ENCODE data around the gene MAN1A1. TPM values are rescaled to one million over a fixed set of nuclear protein-coding genes. Genes with fewer than 3 reads are reported as not detected.
"Not testable (repeated sequence)": the region's sequence is repeated elsewhere in the genome, so short reads cannot be mapped to it uniquely, and the experiment has no call there.

MAN1A1 gene
- total and polyA plus RNA-seq, 2 of the 4 experiments (the other 2 are of a cell fraction) = 5.9 to 6.4 TPM

DNA sequence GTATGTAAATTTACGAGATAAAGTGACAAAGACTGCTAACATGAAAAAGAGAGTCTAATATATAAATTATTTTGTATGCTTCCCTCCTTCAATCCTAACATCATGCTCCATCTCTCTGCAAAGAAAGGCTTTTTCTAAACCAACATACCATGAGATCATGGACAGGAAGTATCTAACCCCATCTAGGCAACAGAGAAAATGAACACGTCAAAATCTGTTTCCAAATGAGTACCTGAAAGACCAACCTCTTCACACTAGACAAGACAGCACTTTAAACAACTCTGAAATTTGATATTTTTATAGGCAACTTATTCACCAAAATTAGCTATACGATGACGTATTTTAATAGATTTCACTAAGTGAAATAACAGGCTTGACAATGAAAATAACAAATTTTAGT lies 54.6 kb downstream of the MAN1A1 start:
- dilution Hi-C loops (cut with HindIII; ENCODE audit: low sequenced_read_pairs, unreplicated experiment) = no loop called here
- Histone ChIP-seq H3K4me2 (ENCODE audit: low read depth, low read length) (no peak overlapping the region), H3K9me1 (ENCODE audit: insufficient read depth, low read length) (no peaks in the 10 kb centered on the region), H2AK9ac (replicated peaks; ENCODE audit: low read depth, low read length, poor library complexity) (no peak overlapping the region), H4K91ac (ENCODE audit: insufficient read depth, low read depth, low read length) (no peak overlapping the region), H3K56ac (ENCODE audit: extremely low read depth, insufficient read depth, low read length) (no peak overlapping the region), H3K79me1 (ENCODE audit: low read depth in 1 of 2, low read length in 2 of 2) (no peaks in the 10 kb centered on the region), H3K27me3 (ENCODE audit: control insufficient read depth, insufficient read depth, low read length) (no peaks in the 10 kb centered on the region), H2BK5ac (ENCODE audit: low read depth, low read length, poor library complexity, severe bottlenecking) (no peak overlapping the region), H3K36me3 (ENCODE audit: control insufficient read depth, insufficient read depth, low read length) (no peaks in the 10 kb centered on the region), H2AK5ac (ENCODE audit: low read depth, low read length) (no peak overlapping the region), H4K20me1 (ENCODE audit: insufficient read depth, low read length) (no peaks in the 10 kb centered on the region), H2BK15ac (ENCODE audit: low read depth, low read length) (no peak overlapping the region), H3K9ac (ENCODE audit: low read depth, low read length) (no peak overlapping the region), H3K4me3 (ENCODE audit: insufficient read depth, low read depth, low read length) (no peak overlapping the region), H3K4me1 (ENCODE audit: control insufficient read depth, insufficient read depth, low read length) (no peaks in the 10 kb centered on the region), H2BK20ac (ENCODE audit: low read depth, low read length) (no peak overlapping the region), H3K23ac (ENCODE audit: low read depth, low read length) (no peak overlapping the region), H2BK120ac (ENCODE audit: low read depth, low read length) (no peak overlapping the region), H3K4ac (ENCODE audit: low read depth, low read length) (no peak overlapping the region), H4K8ac (ENCODE audit: low read depth in 2 of 2, low read length in 2 of 2) (no peak overlapping the region), H2AFZ (replicated peaks; ENCODE audit: low read length, poor library complexity) (no peak overlapping the region), H3K14ac (replicated peaks; ENCODE audit: low read depth, low read length) (no peak overlapping the region), H3K18ac (ENCODE audit: low read depth, low read length) (no peak overlapping the region), H4K5ac (ENCODE audit: low read depth, low read length) (no peak overlapping the region), H3K27ac (ENCODE audit: insufficient read depth, low read length) (no peak overlapping the region), H3K9me3 (ENCODE audit: control insufficient read depth, insufficient read depth, low read length) (no peaks in the 10 kb centered on the region)
- in situ Hi-C loops (cut with MboI; ENCODE audit: low sequenced_read_pairs) = no loop called here
- ChIA-PET CTCF (no interaction called here), POLR2A (ENCODE audit: unreplicated experiment) (no interaction called here)
- TF ChIP-seq RCOR1 (IDR thresholded peaks at IDR 0.05; ENCODE audit: insufficient replicate concordance, low read length) (no peak), POLR2A (IDR thresholded peaks at IDR 0.05; ENCODE audit: low read depth, low read length) (no peak)
- TF ChIP-seq, protein P1, sequence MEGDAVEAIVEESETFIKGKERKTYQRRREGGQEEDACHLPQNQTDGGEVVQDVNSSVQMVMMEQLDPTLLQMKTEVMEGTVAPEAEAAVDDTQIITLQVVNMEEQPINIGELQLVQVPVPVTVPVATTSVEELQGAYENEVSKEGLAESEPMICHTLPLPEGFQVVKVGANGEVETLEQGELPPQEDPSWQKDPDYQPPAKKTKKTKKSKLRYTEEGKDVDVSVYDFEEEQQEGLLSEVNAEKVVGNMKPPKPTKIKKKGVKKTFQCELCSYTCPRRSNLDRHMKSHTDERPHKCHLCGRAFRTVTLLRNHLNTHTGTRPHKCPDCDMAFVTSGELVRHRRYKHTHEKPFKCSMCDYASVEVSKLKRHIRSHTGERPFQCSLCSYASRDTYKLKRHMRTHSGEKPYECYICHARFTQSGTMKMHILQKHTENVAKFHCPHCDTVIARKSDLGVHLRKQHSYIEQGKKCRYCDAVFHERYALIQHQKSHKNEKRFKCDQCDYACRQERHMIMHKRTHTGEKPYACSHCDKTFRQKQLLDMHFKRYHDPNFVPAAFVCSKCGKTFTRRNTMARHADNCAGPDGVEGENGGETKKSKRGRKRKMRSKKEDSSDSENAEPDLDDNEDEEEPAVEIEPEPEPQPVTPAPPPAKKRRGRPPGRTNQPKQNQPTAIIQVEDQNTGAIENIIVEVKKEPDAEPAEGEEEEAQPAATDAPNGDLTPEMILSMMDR (conservative IDR thresholded peaks at IDR 0.05; ENCODE audit: low read depth, low read length) = no peak
- intact Hi-C loops (cut with micrococcal nuclease) = no loop called here
- DNase-seq (no peak), ATAC-seq (ENCODE audit: low read depth) (no peak)
- BruUV-seq (replicated peaks) = no TSS peak
- WGBS, 2 experiments (ENCODE audit: extremely low coverage in 2 of 2, insufficient read length in 1 of 2) = no CpG with 5 or more reads among the region's 4 CpGs

DNA sequence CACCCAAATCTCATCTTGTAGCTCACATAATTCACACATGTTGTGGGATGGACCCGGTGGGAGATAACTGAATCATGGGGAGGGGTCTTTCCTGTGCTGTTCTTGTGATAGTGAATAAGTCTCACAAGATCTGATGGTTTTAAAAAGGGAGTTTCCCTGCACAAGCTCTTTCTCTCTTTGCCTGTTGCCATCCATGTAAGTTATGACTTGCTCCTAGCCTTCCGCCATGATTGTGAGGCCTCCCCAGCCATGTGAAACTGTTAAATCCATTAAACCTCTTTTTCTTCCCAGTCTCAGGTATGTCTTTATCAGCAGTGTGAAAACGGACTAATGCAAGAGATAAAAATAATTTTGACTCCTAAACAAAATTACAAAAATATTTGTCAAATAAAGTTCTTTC lies 58.5 kb downstream of the MAN1A1 start:
- no CpG with 5 or more reads among the region's 3 CpGs for WGBS, 2 experiments (ENCODE audit: extremely low coverage in 2 of 2, insufficient read length in 1 of 2)
- H3K9ac ChIP-seq (ENCODE audit: low read depth, low read length); CTCF ChIA-PET; H3K9me3 ChIP-seq (ENCODE audit: control insufficient read depth, insufficient read depth, low read length); H4K5ac ChIP-seq (ENCODE audit: low read depth, low read length); POLR2A ChIA-PET (ENCODE audit: unreplicated experiment); H4K8ac ChIP-seq (ENCODE audit: low read depth in 2 of 2, low read length in 2 of 2); dilution Hi-C loops (cut with HindIII; ENCODE audit: low sequenced_read_pairs, unreplicated experiment); H3K36me3 ChIP-seq (ENCODE audit: control insufficient read depth, insufficient read depth, low read length); in situ Hi-C loops (cut with MboI; ENCODE audit: low sequenced_read_pairs); H3K27me3 ChIP-seq (ENCODE audit: control insufficient read depth, insufficient read depth, low read length); H3K4ac ChIP-seq (ENCODE audit: low read depth, low read length); H3K79me1 ChIP-seq (ENCODE audit: low read depth in 1 of 2, low read length in 2 of 2); H2AK9ac ChIP-seq (replicated peaks; ENCODE audit: low read depth, low read length, poor library complexity); H3K18ac ChIP-seq (ENCODE audit: low read depth, low read length); H2BK20ac ChIP-seq (ENCODE audit: low read depth, low read length); H3K14ac ChIP-seq (replicated peaks; ENCODE audit: low read depth, low read length); ATAC-seq (ENCODE audit: low read depth); H3K4me2 ChIP-seq (ENCODE audit: low read depth, low read length); H3K4me1 ChIP-seq (ENCODE audit: control insufficient read depth, insufficient read depth, low read length); H2BK120ac ChIP-seq (ENCODE audit: low read depth, low read length); H4K20me1 ChIP-seq (ENCODE audit: insufficient read depth, low read length); H2BK5ac ChIP-seq (ENCODE audit: low read depth, low read length, poor library complexity, severe bottlenecking); H3K56ac ChIP-seq (ENCODE audit: extremely low read depth, insufficient read depth, low read length); DNase-seq; H3K4me3 ChIP-seq (ENCODE audit: insufficient read depth, low read depth, low read length); H2AK5ac ChIP-seq (ENCODE audit: low read depth, low read length); H2BK15ac ChIP-seq (ENCODE audit: low read depth, low read length); H3K27ac ChIP-seq (ENCODE audit: insufficient read depth, low read length); H3K9me1 ChIP-seq (ENCODE audit: insufficient read depth, low read length); H3K23ac ChIP-seq (ENCODE audit: low read depth, low read length); H4K91ac ChIP-seq (ENCODE audit: insufficient read depth, low read depth, low read length); H2AFZ ChIP-seq (replicated peaks; ENCODE audit: low read length, poor library complexity); BruUV-seq (replicated peaks); intact Hi-C loops (cut with micrococcal nuclease): not testable (repeated sequence)
